ENCODE results near the gene CLOCK.

The CLOCK gene

DNA sequence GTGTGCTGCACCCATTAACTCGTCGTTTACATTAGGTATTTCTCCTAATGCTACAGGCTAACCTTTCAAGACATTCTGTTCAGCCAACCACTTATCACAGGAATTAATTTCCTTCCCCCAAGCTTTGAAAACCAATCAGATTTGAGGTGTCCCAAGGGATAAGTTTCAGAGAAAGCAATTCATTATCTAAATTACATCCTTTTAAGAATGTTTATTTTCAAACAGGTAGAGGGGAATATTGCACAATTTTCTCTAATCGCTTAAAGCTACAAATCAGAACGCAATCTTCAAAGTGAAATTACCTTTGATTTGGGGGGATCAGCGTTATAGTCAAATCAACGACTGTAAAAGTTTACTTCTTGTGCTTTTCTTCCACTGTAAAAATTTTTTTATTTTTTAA, 1.6 kb downstream of the CLOCK start:
- TF ChIP-seq, protein P1, sequence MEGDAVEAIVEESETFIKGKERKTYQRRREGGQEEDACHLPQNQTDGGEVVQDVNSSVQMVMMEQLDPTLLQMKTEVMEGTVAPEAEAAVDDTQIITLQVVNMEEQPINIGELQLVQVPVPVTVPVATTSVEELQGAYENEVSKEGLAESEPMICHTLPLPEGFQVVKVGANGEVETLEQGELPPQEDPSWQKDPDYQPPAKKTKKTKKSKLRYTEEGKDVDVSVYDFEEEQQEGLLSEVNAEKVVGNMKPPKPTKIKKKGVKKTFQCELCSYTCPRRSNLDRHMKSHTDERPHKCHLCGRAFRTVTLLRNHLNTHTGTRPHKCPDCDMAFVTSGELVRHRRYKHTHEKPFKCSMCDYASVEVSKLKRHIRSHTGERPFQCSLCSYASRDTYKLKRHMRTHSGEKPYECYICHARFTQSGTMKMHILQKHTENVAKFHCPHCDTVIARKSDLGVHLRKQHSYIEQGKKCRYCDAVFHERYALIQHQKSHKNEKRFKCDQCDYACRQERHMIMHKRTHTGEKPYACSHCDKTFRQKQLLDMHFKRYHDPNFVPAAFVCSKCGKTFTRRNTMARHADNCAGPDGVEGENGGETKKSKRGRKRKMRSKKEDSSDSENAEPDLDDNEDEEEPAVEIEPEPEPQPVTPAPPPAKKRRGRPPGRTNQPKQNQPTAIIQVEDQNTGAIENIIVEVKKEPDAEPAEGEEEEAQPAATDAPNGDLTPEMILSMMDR (IDR thresholded peaks at IDR 0.05; ENCODE audit: control extremely low read depth, extremely low read depth, low read depth, missing control alignments) = no peak
- POLR2A ChIA-PET = no interaction called here
- CTCF ChIA-PET = interaction anchor here (0.6 to 2.0 kb wide), 8 partner anchors 10 to 199 kb away, joined by 3 to 15 read pairs (median 4); partner anchors contain the start of gene SRD5A3
- no peak for DNase-seq (ENCODE audit: extremely low spot score)

GRCh38 chr4:55543858-55544257, 2.9 kb downstream of the CLOCK start:
- CTCF ChIA-PET = interaction anchor here (0.9 to 1.1 kb wide), 2 partner anchors 10 to 65 kb away, joined by 3 to 4 read pairs; no protein-coding TSS in a partner anchor
- POLR2A ChIA-PET = interaction anchor here (0.5 kb wide), 1 partner anchor 891 kb away, joined by 3 read pairs; the partner anchor contains the start of gene PPAT

DNA sequence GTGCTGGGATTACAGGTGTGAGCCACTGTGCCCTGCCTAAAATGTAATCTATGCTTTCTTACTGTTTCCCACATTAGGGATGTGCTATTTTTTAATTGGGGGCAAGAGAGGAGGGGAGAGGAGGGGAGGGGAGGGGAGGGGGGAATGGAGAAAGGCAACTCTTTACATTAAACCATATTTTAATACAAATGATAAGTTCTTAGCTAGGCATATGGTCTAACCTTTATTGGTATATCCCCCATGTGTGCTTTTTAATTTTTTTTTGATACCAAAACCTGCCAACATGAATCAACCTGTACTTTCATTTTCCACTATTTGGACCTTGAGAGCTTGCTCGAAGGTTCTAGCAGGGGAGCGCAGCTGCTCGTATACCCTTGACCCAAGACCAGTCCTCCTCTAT, 6.4 kb downstream of the CLOCK start:
- DNase-seq (ENCODE audit: extremely low spot score) = no peak
- POLR2A ChIA-PET = no interaction called here
- TF ChIP-seq, protein P1 (IDR thresholded peaks at IDR 0.05; ENCODE audit: control extremely low read depth, extremely low read depth, low read depth, missing control alignments) = no peak
- CTCF ChIA-PET = no interaction called here

More at GRCh38 chr4:55543858-55544257, 2.9 kb downstream of the CLOCK start:
- TF ChIP-seq, protein P1 (IDR thresholded peaks at IDR 0.05; ENCODE audit: control extremely low read depth, extremely low read depth, low read depth, missing control alignments) = no peak
- DNase-seq (ENCODE audit: extremely low spot score) = no peak

DNA sequence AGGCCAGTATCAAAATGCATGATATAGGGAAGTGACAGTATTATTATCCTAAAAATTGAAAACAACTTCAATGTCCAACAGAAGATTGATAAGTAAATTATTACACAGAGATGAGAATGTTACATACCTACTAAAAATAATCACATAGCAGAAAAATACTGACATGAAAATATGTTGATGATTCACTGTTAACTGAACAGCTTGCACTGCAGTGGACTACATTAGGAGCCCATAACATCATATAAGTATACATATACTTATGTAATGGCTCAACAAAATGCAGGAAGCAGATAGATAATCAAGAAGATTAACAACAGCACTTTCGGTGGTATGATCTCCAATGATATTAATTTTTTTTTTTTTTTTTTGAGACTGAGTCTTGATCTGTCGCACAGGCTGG, 7.1 kb downstream of the CLOCK start:
- ChIA-PET POLR2A (no interaction called here), CTCF (no interaction called here)
- DNase-seq (ENCODE audit: extremely low spot score) = no peak
- TF ChIP-seq, protein P1 (IDR thresholded peaks at IDR 0.05; ENCODE audit: control extremely low read depth, extremely low read depth, low read depth, missing control alignments) = no peak

DNA sequence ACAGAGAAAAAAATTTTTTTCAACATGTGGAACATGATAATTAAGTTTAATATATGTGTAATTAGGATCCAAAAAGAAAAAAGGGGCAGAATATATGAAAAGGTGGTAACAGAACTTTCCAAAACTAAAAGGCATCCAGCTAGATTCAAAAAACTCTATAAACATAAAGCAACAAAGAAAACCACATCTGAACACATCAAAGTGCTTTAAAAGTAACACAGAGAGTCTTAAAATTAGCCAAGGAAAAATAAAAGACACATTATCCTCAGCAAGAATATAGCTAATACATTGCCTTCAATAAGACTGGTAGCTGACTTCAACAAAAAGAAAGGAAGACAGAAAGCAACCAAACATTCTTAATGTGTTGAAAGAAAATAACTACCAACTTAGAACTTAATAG, 8.2 kb downstream of the CLOCK start:
- ChIA-PET CTCF (interaction anchor here (1.2 kb wide), 1 partner anchor 20 kb away, joined by 4 read pairs; no protein-coding TSS in a partner anchor), POLR2A (no interaction called here)
- DNase-seq (ENCODE audit: extremely low spot score) = no peak
- TF ChIP-seq, protein P1 (IDR thresholded peaks at IDR 0.05; ENCODE audit: control extremely low read depth, extremely low read depth, low read depth, missing control alignments) = no peak

DNA sequence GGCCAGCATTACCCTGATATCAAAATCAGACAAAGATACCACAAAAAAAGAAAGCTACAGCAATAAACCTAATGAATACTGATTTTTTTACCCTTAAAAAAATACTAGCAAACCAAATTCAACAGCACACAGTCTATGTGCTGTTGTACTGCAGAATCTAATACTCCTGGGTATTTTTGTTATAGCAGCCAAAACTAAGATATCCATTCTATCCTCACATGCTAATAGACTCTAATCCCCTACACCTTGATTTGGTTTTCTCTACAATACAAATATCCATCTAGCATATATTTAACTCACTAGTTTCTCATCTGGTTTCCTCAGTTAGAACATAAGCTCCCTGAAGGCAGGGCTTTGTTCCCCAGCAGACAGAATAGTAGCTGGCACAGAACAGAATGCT, 12.4 kb downstream of the CLOCK start:
- POLR2A ChIA-PET = no interaction called here
- TF ChIP-seq, protein P1 (IDR thresholded peaks at IDR 0.05; ENCODE audit: control extremely low read depth, extremely low read depth, low read depth, missing control alignments) = no peak
- CTCF ChIA-PET = interaction anchor here (1.2 to 3.1 kb wide), 3 partner anchors 9 to 38 kb away, joined by 3 to 15 read pairs (median 4); no protein-coding TSS in a partner anchor
- no peak for DNase-seq (ENCODE audit: extremely low spot score)
